ENCODE results near the gene YPEL1. TPM values are rescaled to one million over a fixed set of nuclear protein-coding genes. Genes with fewer than 3 reads are reported as not detected.

Gene YPEL1
- total RNA-seq, 4 donors from 2014 or later = 3.1 to 16.5 (median 8.6) TPM

DNA sequence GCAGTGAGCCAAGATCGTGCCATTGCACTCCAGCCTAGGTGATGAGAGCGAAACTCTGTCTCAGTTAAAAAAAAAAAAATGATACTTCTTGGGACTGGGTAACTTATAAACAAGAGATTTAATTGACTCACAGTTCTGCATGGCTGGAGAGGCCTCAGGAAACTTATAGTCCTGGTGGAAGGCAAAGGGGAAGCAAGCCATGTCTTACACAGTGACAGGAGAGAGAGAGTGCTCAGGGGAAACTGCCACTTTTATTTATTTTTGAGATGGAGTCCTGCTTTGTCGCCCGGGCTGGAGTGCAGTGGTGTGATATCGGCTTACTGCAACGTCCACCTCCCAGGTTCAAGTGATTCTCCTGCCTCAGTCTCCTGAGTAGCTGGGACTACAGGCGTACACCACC is 85.3 kb downstream of the YPEL1 start:
- TF ChIP-seq, protein P1, sequence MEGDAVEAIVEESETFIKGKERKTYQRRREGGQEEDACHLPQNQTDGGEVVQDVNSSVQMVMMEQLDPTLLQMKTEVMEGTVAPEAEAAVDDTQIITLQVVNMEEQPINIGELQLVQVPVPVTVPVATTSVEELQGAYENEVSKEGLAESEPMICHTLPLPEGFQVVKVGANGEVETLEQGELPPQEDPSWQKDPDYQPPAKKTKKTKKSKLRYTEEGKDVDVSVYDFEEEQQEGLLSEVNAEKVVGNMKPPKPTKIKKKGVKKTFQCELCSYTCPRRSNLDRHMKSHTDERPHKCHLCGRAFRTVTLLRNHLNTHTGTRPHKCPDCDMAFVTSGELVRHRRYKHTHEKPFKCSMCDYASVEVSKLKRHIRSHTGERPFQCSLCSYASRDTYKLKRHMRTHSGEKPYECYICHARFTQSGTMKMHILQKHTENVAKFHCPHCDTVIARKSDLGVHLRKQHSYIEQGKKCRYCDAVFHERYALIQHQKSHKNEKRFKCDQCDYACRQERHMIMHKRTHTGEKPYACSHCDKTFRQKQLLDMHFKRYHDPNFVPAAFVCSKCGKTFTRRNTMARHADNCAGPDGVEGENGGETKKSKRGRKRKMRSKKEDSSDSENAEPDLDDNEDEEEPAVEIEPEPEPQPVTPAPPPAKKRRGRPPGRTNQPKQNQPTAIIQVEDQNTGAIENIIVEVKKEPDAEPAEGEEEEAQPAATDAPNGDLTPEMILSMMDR (IDR thresholded peaks at IDR 0.05; ENCODE audit: low read depth) = no peak

Small RNA genes lying within 50 kb of the gene (small RNA-seq; reads per million reads assigned to genes)
- gene MIR301B = 0.49 reads per million
- not detected for gene RN7SL280P

Other genes starting within 250 kb of the YPEL1 start
- gene RIMBP3C, start 184.3 kb downstream of the YPEL1 start, total RNA-seq = under 1 TPM in 3 of 4 donors, not detected in 1; under 0.01 to 0.22 (median 0.19) TPM
- gene UBE2L3, start 168.1 kb downstream of the YPEL1 start, total RNA-seq = 10 to 100 TPM; 28.4 to 58.7 (median 31.9) TPM
- gene YDJC, start 105.8 kb downstream of the YPEL1 start, total RNA-seq = 10 to 100 TPM in 3 of 4 donors, 1 to 10 TPM in 1; 4.7 to 15.3 (median 12.9) TPM
- gene CCDC116, start 103.0 kb downstream of the YPEL1 start, total RNA-seq = 1 to 10 TPM in 1 of 4 donors, under 1 TPM in 1, not detected in 2; 0.22 to 1.1 TPM
- gene SDF2L1, start 93.5 kb downstream of the YPEL1 start, total RNA-seq = 10 to 100 TPM; 11.7 to 25.8 (median 18.5) TPM
- gene PPIL2, start 69.8 kb downstream of the YPEL1 start, total RNA-seq = 10 to 100 TPM; 17.4 to 28.8 (median 21.2) TPM
- 10 to 100 TPM; 29.4 to 47.3 (median 33.1) TPM for gene MAPK1, start 131.9 kb upstream of the YPEL1 start, total RNA-seq
- gene PPM1F, start 217.1 kb upstream of the YPEL1 start, total RNA-seq = 10 to 100 TPM; 15.0 to 32.2 (median 20.2) TPM
- 10 to 100 TPM; 16.6 to 27.3 (median 22.8) TPM for gene TOP3B, start 247.0 kb upstream of the YPEL1 start, total RNA-seq